Uterus (tissue), 4 donors: Measurements from ENCODE around the gene USP34. TPM values are rescaled to one million over a fixed set of nuclear protein-coding genes. Genes with fewer than 3 reads are reported as not detected.
"Not testable (repeated sequence)": the region's sequence is repeated elsewhere in the genome, so short reads cannot be mapped to it uniquely, and the experiment has no call there.

Source experiments
- DNase-seq, 2 donors: peaks; one replicate each; pipeline ENCODE4 v3.0.0-alpha.2; 2019 to 2020
- H3K27ac ChIP-seq, 2 donors: fragments of 200-600 bp; sonication (generic); 1 replicate in 1 of 2; 2 replicates in 1 of 2; pipeline ENCODE4 v1.5.1; 2016 to 2018
- H3K27me3 ChIP-seq, 2 donors: fragments of 200-600 bp; sonication (generic); one replicate each; pipeline ENCODE4 v1.5.1; 2018 to 2019; ENCODE audit warnings: control low read depth in 1 of 2
- H3K36me3 ChIP-seq, 2 donors: fragments of 200-600 bp; sonication (generic); one replicate each; pipeline ENCODE4 v1.5.1; 2019; ENCODE audit warnings: control low read depth in 1 of 2
- H3K4me1 ChIP-seq, 2 donors: fragments of 200-600 bp; sonication (generic); one replicate each; pipeline ENCODE4 v1.5.1; 2018 to 2019; ENCODE audit warnings: control low read depth in 1 of 2
- H3K4me3 ChIP-seq, 2 donors: fragments of 200-600 bp; sonication (generic); 1 replicate in 1 of 2; 2 replicates in 1 of 2; pipeline ENCODE4 v1.5.1; 2018 to 2019; ENCODE audit warnings: mild to moderate bottlenecking in 1 of 2
- H3K9me3 ChIP-seq, 2 donors: fragments of 200-600 bp; sonication (generic); one replicate each; pipeline ENCODE4 v1.5.1; 2019; ENCODE audit warnings: control low read depth in 1 of 2
- POLR2A ChIP-seq, 2 donors: fragments of 450-650 bp; IDR thresholded peaks; one replicate each; pipeline ENCODE4 v1.6.1; 2016; ENCODE audit warnings: antibody characterized with exemption in 2 of 2, mild to moderate bottlenecking in 1 of 2, moderate library complexity in 1 of 2
- intact Hi-C: fragments of 100-400 bp; cut with DNase I; formaldehyde crosslinking; loops from one replicate; pipeline ENCODE4 v1.15.1; 2023; ENCODE audit warnings: low total_unique reads
- total RNA-seq, 4 donors: library from RNA; depleted of rRNA in 3 of 4; stranded (reverse); fragments of >200 nt in 3 of 4; gene quantifications; one replicate each; pipeline versions ENCODE4 v1.1.0 to v1.2.4, GENCODE V29; 2014 to 2023
- TF ChIP-seq, protein P1 (sequence below), 4 experiments: fragments of 200-600 bp in 2 of 4; fragments of 450-650 bp in 2 of 4; sonication (generic) in 2 of 4; IDR thresholded peaks; one replicate each; pipeline ENCODE4 v1.5.1; 2016 to 2019; ENCODE audit warnings: antibody characterized with exemption in 4 of 4, mild to moderate bottlenecking in 2 of 4, moderate library complexity in 1 of 4
- donor health status: DM: yes; HTN: yes; CAD: no.

USP34 gene
- total RNA-seq, 4 donors from 2014 or later: 93.8 to 246 (median 184) TPM

DNA sequence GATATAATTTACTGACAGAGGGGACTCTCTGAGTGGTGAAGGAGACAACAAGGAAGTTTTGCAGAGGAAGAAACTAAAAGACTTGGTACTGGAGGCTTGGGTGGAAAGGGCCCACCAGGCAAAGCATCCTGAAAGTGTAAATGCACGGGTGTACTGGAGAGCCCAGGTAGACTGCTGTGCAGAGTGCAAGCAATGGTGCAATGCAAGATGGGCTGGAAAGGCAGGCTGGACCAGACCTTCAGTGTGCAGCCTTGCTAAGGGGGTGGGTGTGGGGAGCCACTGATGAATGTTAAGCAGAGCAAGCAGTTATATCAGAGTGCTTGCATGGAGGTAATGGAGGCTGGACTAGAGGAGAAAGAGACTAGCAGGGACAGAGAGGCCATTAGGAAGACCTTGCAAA lies 298.2 kb downstream of the USP34 start:
- H3K4me1 ChIP-seq: no peaks in the 10 kb centered on the region
- no peaks in the 10 kb centered on the region for H3K36me3 ChIP-seq
- TF ChIP-seq, protein P1, sequence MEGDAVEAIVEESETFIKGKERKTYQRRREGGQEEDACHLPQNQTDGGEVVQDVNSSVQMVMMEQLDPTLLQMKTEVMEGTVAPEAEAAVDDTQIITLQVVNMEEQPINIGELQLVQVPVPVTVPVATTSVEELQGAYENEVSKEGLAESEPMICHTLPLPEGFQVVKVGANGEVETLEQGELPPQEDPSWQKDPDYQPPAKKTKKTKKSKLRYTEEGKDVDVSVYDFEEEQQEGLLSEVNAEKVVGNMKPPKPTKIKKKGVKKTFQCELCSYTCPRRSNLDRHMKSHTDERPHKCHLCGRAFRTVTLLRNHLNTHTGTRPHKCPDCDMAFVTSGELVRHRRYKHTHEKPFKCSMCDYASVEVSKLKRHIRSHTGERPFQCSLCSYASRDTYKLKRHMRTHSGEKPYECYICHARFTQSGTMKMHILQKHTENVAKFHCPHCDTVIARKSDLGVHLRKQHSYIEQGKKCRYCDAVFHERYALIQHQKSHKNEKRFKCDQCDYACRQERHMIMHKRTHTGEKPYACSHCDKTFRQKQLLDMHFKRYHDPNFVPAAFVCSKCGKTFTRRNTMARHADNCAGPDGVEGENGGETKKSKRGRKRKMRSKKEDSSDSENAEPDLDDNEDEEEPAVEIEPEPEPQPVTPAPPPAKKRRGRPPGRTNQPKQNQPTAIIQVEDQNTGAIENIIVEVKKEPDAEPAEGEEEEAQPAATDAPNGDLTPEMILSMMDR (IDR thresholded peaks at IDR 0.05): no peak
- no peak for TF ChIP-seq POLR2A (IDR thresholded peaks at IDR 0.05)
- H3K9me3 ChIP-seq: no peaks in the 10 kb centered on the region
- no peak overlapping the region for H3K27ac ChIP-seq
- no peak overlapping the region for H3K4me3 ChIP-seq
- intact Hi-C loops: loop anchor here (10.0 kb wide), 1 partner anchor 288 kb away; the partner anchor contains the start of gene REL
- no peaks in the 10 kb centered on the region for H3K27me3 ChIP-seq
- DNase-seq: no peak

DNA sequence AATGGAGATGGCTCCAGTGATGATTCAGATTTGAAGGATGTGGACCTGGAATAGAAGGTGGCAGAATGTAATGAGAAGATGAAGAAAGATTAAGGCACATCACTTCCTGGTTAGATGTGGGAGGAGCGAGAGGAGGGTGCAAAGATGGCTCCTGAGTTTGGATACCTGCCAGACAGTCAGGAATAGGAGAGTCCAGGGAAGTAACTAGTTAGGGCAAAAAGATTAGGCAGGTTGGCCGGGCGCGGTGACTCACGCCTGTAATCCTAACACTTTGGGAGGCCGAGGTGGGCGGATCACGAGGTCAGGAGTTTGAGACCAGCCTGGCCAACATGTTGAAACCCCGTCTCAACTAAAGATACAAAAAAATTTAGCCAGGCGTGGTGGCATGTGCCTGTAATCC lies 303.3 kb downstream of the USP34 start:
- Histone ChIP-seq H3K27ac (no peak overlapping the region), H3K4me1 (no peaks in the 10 kb centered on the region), H3K36me3 (no peaks in the 10 kb centered on the region), H3K9me3 (no peaks in the 10 kb centered on the region), H3K4me3 (no peak overlapping the region), H3K27me3 (no peaks in the 10 kb centered on the region)
- intact Hi-C loops: no loop called here
- DNase-seq: no peak
- TF ChIP-seq, protein P1 (IDR thresholded peaks at IDR 0.05): no peak
- TF ChIP-seq POLR2A (IDR thresholded peaks at IDR 0.05): no peak

DNA sequence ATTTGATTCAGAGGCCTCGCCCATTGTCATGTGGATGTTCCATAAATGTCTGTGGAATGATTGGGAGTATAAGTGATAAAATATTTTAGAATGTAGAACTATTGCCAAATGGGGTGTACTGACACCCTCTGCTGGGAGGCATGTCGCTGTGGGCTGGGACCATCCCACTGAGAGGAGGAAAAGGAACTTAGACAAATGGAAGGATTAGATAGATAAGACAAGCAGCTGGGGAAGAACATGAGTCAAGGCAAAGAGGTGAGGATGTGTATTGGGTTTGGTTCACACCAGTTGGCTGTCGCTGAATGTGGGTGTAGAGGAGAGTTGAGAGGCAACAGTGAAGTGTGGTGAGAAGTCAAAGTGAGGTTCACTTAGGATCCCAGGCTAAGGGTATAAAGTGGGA lies 304.9 kb downstream of the USP34 start:
- Histone ChIP-seq H3K9me3 (no peaks in the 10 kb centered on the region), H3K36me3 (no peaks in the 10 kb centered on the region), H3K27me3 (no peaks in the 10 kb centered on the region), H3K27ac (no peak overlapping the region), H3K4me3 (no peak overlapping the region), H3K4me1 (no peaks in the 10 kb centered on the region)
- TF ChIP-seq, protein P1 (IDR thresholded peaks at IDR 0.05): no peak
- TF ChIP-seq POLR2A (IDR thresholded peaks at IDR 0.05): no peak
- intact Hi-C loops: no loop called here
- DNase-seq: no peak

DNA sequence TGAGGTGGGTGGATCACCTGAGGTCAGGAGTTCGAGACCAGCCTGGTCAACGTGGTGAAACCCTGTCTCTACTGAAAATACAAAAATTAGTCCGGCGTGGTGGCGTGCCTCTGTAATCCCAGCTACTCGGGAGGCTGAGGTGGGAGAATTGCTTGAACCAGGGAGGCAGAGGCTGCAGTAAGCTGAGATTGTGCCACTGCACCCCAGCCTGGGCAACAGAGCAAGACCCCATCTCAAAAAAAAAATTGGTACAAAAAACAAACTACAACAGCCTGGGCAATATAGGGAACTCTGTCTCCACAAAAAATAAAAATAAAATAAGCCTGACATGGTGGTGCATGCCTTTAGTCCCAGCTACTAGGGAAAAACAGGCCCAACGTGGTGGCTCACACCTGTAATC lies 305.8 kb downstream of the USP34 start:
- DNase-seq, H3K4me1 ChIP-seq, intact Hi-C loops, H3K36me3 ChIP-seq, H3K27me3 ChIP-seq, H3K27ac ChIP-seq, H3K4me3 ChIP-seq, H3K9me3 ChIP-seq: not testable (repeated sequence)

DNA sequence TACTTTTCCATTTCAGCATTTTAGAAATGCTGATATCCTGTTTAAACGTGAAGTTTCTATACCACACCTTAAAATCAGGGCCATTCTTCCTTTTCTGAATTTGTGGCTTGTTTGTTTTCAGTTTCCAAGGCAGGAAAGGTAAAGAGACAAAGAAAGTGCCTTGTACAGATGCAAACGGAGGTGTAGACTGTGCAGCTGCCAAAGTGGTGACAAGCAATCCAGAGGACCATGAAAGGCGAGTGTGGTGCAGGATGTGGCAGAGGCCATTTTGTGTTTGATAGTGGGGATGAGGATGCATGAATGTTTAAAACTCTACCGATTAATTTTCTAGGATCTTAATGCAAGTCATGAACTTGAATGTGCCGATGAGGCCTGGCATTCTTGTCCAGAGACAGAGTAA lies 308.2 kb downstream of the USP34 start:
- Histone ChIP-seq H3K27me3 (no peaks in the 10 kb centered on the region), H3K4me3 (no peak overlapping the region), H3K27ac (no peak overlapping the region), H3K9me3 (no peaks in the 10 kb centered on the region), H3K36me3 (no peaks in the 10 kb centered on the region), H3K4me1 (no peaks in the 10 kb centered on the region)
- intact Hi-C loops: no loop called here
- DNase-seq: no peak
- no peak for TF ChIP-seq POLR2A (IDR thresholded peaks at IDR 0.05)
- TF ChIP-seq, protein P1 (IDR thresholded peaks at IDR 0.05): no peak

DNA sequence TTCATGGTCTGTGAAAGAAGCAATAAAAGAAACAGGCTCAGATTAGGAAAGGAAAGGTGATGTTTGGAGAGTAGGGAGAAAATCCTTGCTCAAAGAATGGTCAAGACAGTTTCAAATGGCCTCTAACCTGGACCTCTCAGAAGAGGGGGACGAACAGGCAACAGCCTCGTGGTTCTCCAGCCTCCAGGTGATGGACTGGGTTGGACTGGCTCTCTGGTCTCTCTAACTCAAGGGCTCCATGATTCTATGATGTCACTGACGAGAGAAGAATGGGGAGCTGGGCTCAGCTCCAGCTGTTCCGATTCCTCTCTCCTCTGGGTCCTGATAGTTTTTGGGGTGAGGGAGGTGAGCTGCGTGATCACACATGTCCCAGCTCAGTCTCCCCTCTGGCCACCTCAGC lies 309.0 kb downstream of the USP34 start, which contains the start of gene C2orf74:
Gene C2orf74, plus strand, starts transcription at position 301 of the 400 bp plus-strand sequence. CDS start 327 bp downstream, outside the sequence.
- DNase-seq: no peak
- H3K27ac ChIP-seq: no peak within 1 kb of the TSS
- no peaks in the 10 kb centered on the region for H3K36me3 ChIP-seq
- intact Hi-C loops: no loop called here
- TF ChIP-seq, protein P1 (IDR thresholded peaks at IDR 0.05): no peak
- TF ChIP-seq POLR2A (IDR thresholded peaks at IDR 0.05): no peak
- no peak within 1 kb of the TSS for H3K4me3 ChIP-seq
- H3K4me1 ChIP-seq: no peaks in the 10 kb centered on the region
- H3K9me3 ChIP-seq: no peaks in the 10 kb centered on the region
- H3K27me3 ChIP-seq: no peaks in the 10 kb centered on the region
